DND-41 (cell line): Measurements from ENCODE around the gene PRKCB.
A peak's percentile ranks its signal among the peaks of the same experiment; 100 is the strongest.
"Not testable (repeated sequence)": the region's sequence is repeated elsewhere in the genome, so short reads cannot be mapped to it uniquely, and the experiment has no call there.

Experiments
- ATAC-seq: fragments of 200-7000 bp; cut with Tn5 transposase; 3 replicates; pipeline ENCODE4 v1.9.1; 2021; ENCODE audit warnings: low read depth; ENCODE audit not compliant: insufficient read depth
- DNase-seq: peaks from one replicate; pipeline ENCODE4 v3.0.0-alpha.2; 2020
- H2AFZ ChIP-seq: 2 replicates; pipeline ENCODE4 v1.6.0; 2012; ENCODE audit warnings: low read depth, low read length
- H3K27ac ChIP-seq: 2 replicates; pipeline ENCODE4 v1.5.1; 2012; ENCODE audit warnings: low read length, inconsistent platforms
- H3K27me3 ChIP-seq: fragments of 200-600 bp; sonication (generic); 2 replicates; pipeline ENCODE4 v1.6.0; 2012; ENCODE audit warnings: low read length, mild to moderate bottlenecking, inconsistent platforms; ENCODE audit not compliant: insufficient read depth, poor library complexity
- H3K36me3 ChIP-seq: 2 replicates; pipeline ENCODE4 v1.5.1; 2012; ENCODE audit warnings: low read length, inconsistent platforms; ENCODE audit not compliant: insufficient read depth
- H3K4me1 ChIP-seq: 2 replicates; pipeline ENCODE4 v1.5.1; 2012; ENCODE audit warnings: mild to moderate bottlenecking, low read length; ENCODE audit not compliant: insufficient read depth
- H3K4me2 ChIP-seq: 2 replicates; pipeline ENCODE4 v1.6.0; 2012; ENCODE audit warnings: mild to moderate bottlenecking, moderate library complexity, low read length, inconsistent platforms; ENCODE audit not compliant: insufficient read depth
- H3K4me3 ChIP-seq, 2 experiments: fragments of 200-600 bp in 1 of 2; shearing (Covaris generic) in 1 of 2; 2 replicates each; pipeline ENCODE4 v1.5.1; 2012 to 2016; ENCODE audit warnings: inconsistent platforms in 2 of 2, low read length in 2 of 2, mild to moderate bottlenecking in 2 of 2, low read depth in 1 of 2, moderate library complexity in 1 of 2
- H3K79me2 ChIP-seq: 2 replicates; pipeline ENCODE4 v1.6.0; 2012; ENCODE audit warnings: low read length, inconsistent platforms; ENCODE audit not compliant: insufficient read depth
- H3K9ac ChIP-seq: 2 replicates; pipeline ENCODE4 v1.6.0; 2012; ENCODE audit warnings: low read depth, mild to moderate bottlenecking, inconsistent platforms, low read length, moderate library complexity
- H3K9me3 ChIP-seq: 2 replicates; pipeline ENCODE4 v1.5.1; 2012; ENCODE audit warnings: low read length, moderate library complexity, mild to moderate bottlenecking, inconsistent platforms; ENCODE audit not compliant: insufficient read depth, severe bottlenecking
- H4K20me1 ChIP-seq: 2 replicates; pipeline ENCODE4 v1.6.0; 2012; ENCODE audit warnings: low read length; ENCODE audit not compliant: insufficient read depth
- CTCF ChIP-seq: IDR thresholded peaks from 2 replicates; pipeline ENCODE4 v1.5.1; 2012; ENCODE audit warnings: borderline replicate concordance, low read length, moderate library complexity, mild to moderate bottlenecking; ENCODE audit not compliant: poor library complexity, severe bottlenecking; ENCODE audit errors: extremely low read depth
- EZH2 ChIP-seq: IDR thresholded peaks from 3 replicates; pipeline ENCODE4 v1.6.1; 2012; ENCODE audit warnings: borderline replicate concordance, low read depth, mild to moderate bottlenecking, moderate library complexity, low read length, inconsistent platforms; ENCODE audit not compliant: severe bottlenecking

The PRKCB gene

GRCh38 chr16:24013864-24014645, 178.3 kb downstream of the PRKCB start:
- Histone ChIP-seq H3K79me2 (peaks cover 3% of the 10 kb centered on the region), H3K27ac (peak overlapping the region; percentile 86)

GRCh38 chr16:24014955-24015354, 179.2 kb downstream of the PRKCB start:
- H3K27me3 ChIP-seq, H2AFZ ChIP-seq, H4K20me1 ChIP-seq, H3K9ac ChIP-seq, H3K79me2 ChIP-seq, H3K9me3 ChIP-seq, H3K36me3 ChIP-seq, DNase-seq, H3K4me3 ChIP-seq, ATAC-seq: not testable (repeated sequence)
- peak overlapping the region; percentile 67 for H3K27ac ChIP-seq
- H3K4me2 ChIP-seq = peak overlapping the region; percentile 57; the same call in 1 of the 2 replicates
- H3K4me1 ChIP-seq = peaks cover 45% of the 10 kb centered on the region

More at GRCh38 chr16:24013864-24014645, 178.3 kb downstream of the PRKCB start:
- ATAC-seq = peak; percentile 97
- peak overlapping the region; percentile 57 for H3K4me2 ChIP-seq
- peak overlapping the region in 1 of 2 experiments; percentile 32; a peak in 1 of 4 replicates for H3K4me3 ChIP-seq
- H3K36me3 ChIP-seq = no peaks in the 10 kb centered on the region
- TF ChIP-seq EZH2 (no peak), CTCF (no peak)
- no peak overlapping the region for H2AFZ ChIP-seq
- H4K20me1 ChIP-seq = no peaks in the 10 kb centered on the region
- H3K27me3 ChIP-seq = no peaks in the 10 kb centered on the region
- no peaks in the 10 kb centered on the region for H3K9me3 ChIP-seq
- peaks cover 51% of the 10 kb centered on the region for H3K4me1 ChIP-seq
- peak; percentile 94 for DNase-seq
- H3K9ac ChIP-seq = peak overlapping the region; percentile 33

GRCh38 chr16:24015923-24016322, 180.1 kb downstream of the PRKCB start:
- Histone ChIP-seq H3K79me2 (peaks cover 3% of the 10 kb centered on the region), H3K4me3 (no peak overlapping the region), H3K4me1 (peaks cover 41% of the 10 kb centered on the region), H3K9me3 (no peaks in the 10 kb centered on the region), H3K4me2 (no peak overlapping the region), H3K9ac (no peak overlapping the region), H4K20me1 (no peaks in the 10 kb centered on the region), H2AFZ (no peak overlapping the region), H3K36me3 (no peaks in the 10 kb centered on the region), H3K27me3 (no peaks in the 10 kb centered on the region), H3K27ac (no peak overlapping the region)
- TF ChIP-seq CTCF (no peak), EZH2 (no peak)
- no peak for ATAC-seq
- no peak for DNase-seq

GRCh38 chr16:24018485-24018884, 182.7 kb downstream of the PRKCB start:
- TF ChIP-seq CTCF (no peak), EZH2 (no peak)
- Histone ChIP-seq H3K9me3 (no peaks in the 10 kb centered on the region), H3K4me2 (no peak overlapping the region), H3K4me3 (no peak overlapping the region), H3K27ac (no peak overlapping the region), H3K9ac (no peak overlapping the region), H3K79me2 (peaks cover 3% of the 10 kb centered on the region), H3K27me3 (no peaks in the 10 kb centered on the region), H3K4me1 (peaks cover 20% of the 10 kb centered on the region), H2AFZ (no peak overlapping the region), H4K20me1 (no peaks in the 10 kb centered on the region), H3K36me3 (no peaks in the 10 kb centered on the region)
- ATAC-seq (no peak), DNase-seq (no peak)
